H9 (cell line): Measurements from ENCODE around the gene NUDT14. TPM values are rescaled to one million over a fixed set of nuclear protein-coding genes. Genes with fewer than 3 reads are reported as not detected.

Experiments used
- DNase-seq: peaks from one replicate; pipeline ENCODE4 v3.0.0-alpha.2; 2017
- H2AFZ ChIP-seq: one replicate; pipeline ENCODE4 v1.6.1; 2013; ENCODE audit warnings: mild to moderate bottlenecking, low read length, control low read depth, moderate library complexity
- H2AK5ac ChIP-seq: 2 replicates; pipeline ENCODE4 v1.6.1; 2013; ENCODE audit warnings: low read length, control low read depth, mixed read lengths; ENCODE audit not compliant: insufficient read length
- H2BK120ac ChIP-seq: one replicate; pipeline ENCODE4 v1.6.1; 2013; ENCODE audit warnings: low read depth, mild to moderate bottlenecking, low read length, control low read depth, inconsistent platforms; ENCODE audit not compliant: poor library complexity, severe bottlenecking
- H2BK12ac ChIP-seq: 2 replicates; pipeline ENCODE4 v1.6.1; 2013; ENCODE audit warnings: low read length, control low read depth, mixed read lengths, low read depth; ENCODE audit not compliant: insufficient read length
- H2BK15ac ChIP-seq: 2 replicates; pipeline ENCODE4 v1.6.1; 2013; ENCODE audit warnings: low read depth, low read length, control low read depth
- H2BK20ac ChIP-seq: one replicate; pipeline ENCODE4 v1.6.1; 2013; ENCODE audit warnings: low read depth, mild to moderate bottlenecking, low read length, control low read depth, inconsistent platforms; ENCODE audit not compliant: poor library complexity, severe bottlenecking
- H2BK5ac ChIP-seq: 2 replicates; pipeline ENCODE4 v1.6.1; 2013; ENCODE audit warnings: low read length, control low read depth, mixed read lengths; ENCODE audit not compliant: insufficient read length
- H3K14ac ChIP-seq: 2 replicates; pipeline ENCODE4 v1.6.1; 2013; ENCODE audit warnings: low read length, control low read depth; ENCODE audit not compliant: insufficient read depth
- H3K18ac ChIP-seq: 2 replicates; pipeline ENCODE4 v1.6.1; 2013; ENCODE audit warnings: low read depth, mild to moderate bottlenecking, mixed read lengths, low read length, control low read depth; ENCODE audit not compliant: insufficient read length
- H3K23ac ChIP-seq: 2 replicates; pipeline ENCODE4 v1.6.1; 2013; ENCODE audit warnings: low read length, control low read depth, mixed read lengths, low read depth; ENCODE audit not compliant: insufficient read length
- H3K23me2 ChIP-seq: 2 replicates; pipeline ENCODE4 v1.6.1; 2013; ENCODE audit warnings: low read depth, mild to moderate bottlenecking, mixed read lengths, low read length, control low read depth; ENCODE audit not compliant: insufficient read length, poor library complexity, severe bottlenecking
- H3K27ac ChIP-seq: 2 replicates; pipeline ENCODE4 v1.5.1; 2013; ENCODE audit warnings: low read length, control low read depth, mixed read lengths, low read depth; ENCODE audit not compliant: insufficient read length
- H3K27me3 ChIP-seq: 2 replicates; pipeline ENCODE4 v1.6.1; 2013; ENCODE audit warnings: low read length, control low read depth, inconsistent platforms; ENCODE audit not compliant: insufficient read depth
- H3K4ac ChIP-seq: 2 replicates; pipeline ENCODE4 v1.6.1; 2013; ENCODE audit warnings: low read depth, mild to moderate bottlenecking, control low read depth, inconsistent platforms, low read length, moderate library complexity
- H3K4me1 ChIP-seq: 2 replicates; pipeline ENCODE4 v1.6.1; 2013; ENCODE audit warnings: low read length, control low read depth, inconsistent platforms; ENCODE audit not compliant: insufficient read depth
- H3K4me2 ChIP-seq: 2 replicates; pipeline ENCODE4 v1.6.1; 2013; ENCODE audit warnings: low read length, control low read depth, mixed read lengths; ENCODE audit not compliant: insufficient read length, insufficient read depth
- H3K56ac ChIP-seq: 2 replicates; pipeline ENCODE4 v1.6.1; 2013; ENCODE audit warnings: low read depth, mild to moderate bottlenecking, mixed read lengths, low read length, control low read depth; ENCODE audit not compliant: insufficient read length
- H3K79me1 ChIP-seq: 2 replicates; pipeline ENCODE4 v1.6.1; 2013; ENCODE audit warnings: low read depth, mild to moderate bottlenecking, moderate library complexity, low read length, control low read depth, inconsistent platforms; ENCODE audit not compliant: insufficient read depth, poor library complexity, severe bottlenecking
- H3K79me2 ChIP-seq: 2 replicates; pipeline ENCODE4 v1.6.1; 2013; ENCODE audit warnings: low read length, control low read depth, inconsistent platforms; ENCODE audit not compliant: insufficient read depth
- H3K9ac ChIP-seq: 2 replicates; pipeline ENCODE4 v1.6.1; 2013; ENCODE audit warnings: low read length, control low read depth, mixed read lengths; ENCODE audit not compliant: insufficient read length; ENCODE audit errors: extremely low read depth
- H3K9me3 ChIP-seq: one replicate; pipeline ENCODE4 v1.6.1; 2013; ENCODE audit warnings: low read depth, low read length, inconsistent platforms; ENCODE audit not compliant: control insufficient read depth
- H3T11ph ChIP-seq: one replicate; pipeline ENCODE4 v1.6.1; 2013; ENCODE audit warnings: mild to moderate bottlenecking, low read length, control low read depth, inconsistent platforms
- H4K20me1 ChIP-seq: one replicate; pipeline ENCODE4 v1.6.1; 2013; ENCODE audit not compliant: control insufficient read depth, insufficient read length, insufficient read depth
- H4K5ac ChIP-seq: 2 replicates; pipeline ENCODE4 v1.6.1; 2013; ENCODE audit warnings: low read depth, mild to moderate bottlenecking, mixed read lengths, low read length, control low read depth; ENCODE audit not compliant: insufficient read length
- H4K8ac ChIP-seq: replicated peaks from 2 replicates; pipeline ENCODE4 v1.6.1; 2013; ENCODE audit warnings: low read length, control low read depth, mixed read lengths, low read depth; ENCODE audit not compliant: insufficient read length
- H4K91ac ChIP-seq: 2 replicates; pipeline ENCODE4 v1.6.1; 2013; ENCODE audit warnings: low read depth, mild to moderate bottlenecking, moderate library complexity, mixed read lengths, low read length, control low read depth; ENCODE audit not compliant: insufficient read length
- H3K27ac Mint-ChIP-seq, 3 experiments: 2 replicates in 2 of 3; 3 replicates in 1 of 3; pipeline ENCODE4 v1.8.0; 2020 to 2021; ENCODE audit warnings: mixed read lengths in 3 of 3, mild to moderate bottlenecking in 1 of 3, moderate library complexity in 1 of 3
- H3K27me3 Mint-ChIP-seq: 2 replicates; pipeline ENCODE4 v1.8.0; 2021; ENCODE audit warnings: low read depth, mild to moderate bottlenecking, moderate library complexity, mixed read lengths
- H3K36me3 Mint-ChIP-seq, 3 experiments: 2 replicates in 2 of 3; 3 replicates in 1 of 3; pipeline ENCODE4 v1.8.0; 2020 to 2021; ENCODE audit warnings: low read depth in 3 of 3, mixed read lengths in 3 of 3; ENCODE audit not compliant: insufficient read depth in 1 of 3
- H3K4me1 Mint-ChIP-seq, 2 experiments: 2 replicates each; pipeline ENCODE4 v1.8.0; 2020; ENCODE audit warnings: mixed read lengths in 2 of 2
- H3K4me3 Mint-ChIP-seq, 2 experiments: 2 replicates in 1 of 2; 3 replicates in 1 of 2; pipeline ENCODE4 v1.8.0; 2020 to 2021; ENCODE audit warnings: mild to moderate bottlenecking in 2 of 2, mixed read lengths in 2 of 2, moderate library complexity in 1 of 2
- H3K9me3 Mint-ChIP-seq, 2 experiments: 2 replicates in 1 of 2; 3 replicates in 1 of 2; pipeline ENCODE4 v1.8.0; 2020; ENCODE audit warnings: mild to moderate bottlenecking in 2 of 2, mixed read lengths in 2 of 2, moderate library complexity in 1 of 2
- CTCF ChIP-seq: fragments of 200-600 bp; sonication (generic); conservative IDR thresholded peaks from 3 replicates; pipeline ENCODE4 v1.8.0; 2021; ENCODE audit warnings: antibody characterized with exemption, mild to moderate bottlenecking
- WGBS: extraction: QIAGEN DNeasy Blood & Tissue Kit; methylation state at CpG from one replicate; pipeline ENCODE4 v1.1.7; 2013; ENCODE audit warnings: missing lambda C conversion rate, low lambda C conversion rate, mixed read lengths; ENCODE audit not compliant: insufficient read length; ENCODE audit errors: extremely low coverage; 5-methylcytosine and 5-hydroxymethylcytosine counted together
- total RNA-seq: library from RNA; stranded (reverse); gene quantifications from 2 replicates; pipeline ENCODE4 v1.2.1, GENCODE V29; 2021

Gene NUDT14
- total RNA-seq, 1 experiment from 2014 or later, result 41.1 TPM

GRCh38 chr14:105150026-105150367 is 31.1 kb downstream of the NUDT14 start:
- no peaks in the 10 kb centered on the region for H4K20me1 ChIP-seq
- H3K23ac ChIP-seq, result no peak overlapping the region
- H3K4ac ChIP-seq, result no peak overlapping the region
- Mint-ChIP-seq H3K27ac (no peak overlapping the region), H3K27me3 (no peaks in the 10 kb centered on the region), H3K4me3 (no peak overlapping the region), H3K9me3 (no peaks in the 10 kb centered on the region), H3K4me1 (peaks cover 0 to 2% of the 10 kb centered on the region in 2 experiments; a peak in 1 of 4 replicates), H3K36me3 (no peaks in the 10 kb centered on the region)
- H2BK5ac ChIP-seq, result no peak overlapping the region
- H2BK120ac ChIP-seq, result no peak overlapping the region
- H2AFZ ChIP-seq, result no peak overlapping the region
- DNase-seq, result no peak
- H3K79me1 ChIP-seq, result no peaks in the 10 kb centered on the region
- H2BK20ac ChIP-seq, result no peak overlapping the region
- no peak overlapping the region for H3K27ac ChIP-seq
- TF ChIP-seq CTCF, result no peak
- no peak overlapping the region for H4K91ac ChIP-seq
- H3K9me3 ChIP-seq, result no peaks in the 10 kb centered on the region
- no peak overlapping the region for H3K9ac ChIP-seq
- no peak overlapping the region for H2BK12ac ChIP-seq
- H3K23me2 ChIP-seq, result no peaks in the 10 kb centered on the region
- no peaks in the 10 kb centered on the region for H3K4me1 ChIP-seq
- H2BK15ac ChIP-seq, result no peak overlapping the region
- no peak overlapping the region for H2AK5ac ChIP-seq
- no CpG with 5 or more reads among the region's 4 CpGs for WGBS
- no peak overlapping the region for H4K8ac ChIP-seq
- H4K5ac ChIP-seq, result no peak overlapping the region
- H3K27me3 ChIP-seq, result no peaks in the 10 kb centered on the region
- no peak overlapping the region for H3K4me2 ChIP-seq
- no peaks in the 10 kb centered on the region for H3K79me2 ChIP-seq
- no peak overlapping the region for H3T11ph ChIP-seq
- no peak overlapping the region for H3K56ac ChIP-seq
- no peak overlapping the region for H3K18ac ChIP-seq
- no peak overlapping the region for H3K14ac ChIP-seq
